HG03135 (cell line): ENCODE measurements around the gene MX2.

Source experiments
- ATAC-seq: cut with Tn5 transposase; IDR thresholded peaks from one replicate; pipeline ENCODE4 v1.9.1; 2021; ENCODE audit warnings: mild to moderate bottlenecking, moderate library complexity; ENCODE audit not compliant: unreplicated experiment

The MX2 gene

GRCh38 chr21:41378849-41379248, 17.0 kb downstream of the MX2 start:
- ATAC-seq: no peak

GRCh38 chr21:41379901-41380300, 18.1 kb downstream of the MX2 start:
- ATAC-seq: no peak

GRCh38 chr21:41381731-41382130, 19.9 kb downstream of the MX2 start:
- no peak for ATAC-seq

GRCh38 chr21:41387042-41387819, 25.4 kb downstream of the MX2 start:
- no peak for ATAC-seq

- ATAC-seq: no peak
Observed at GRCh38 chr21:41387824-41388223, 26.0 kb downstream of the MX2 start.

GRCh38 chr21:41388259-41388658, 26.4 kb downstream of the MX2 start:
- no peak for ATAC-seq

- no peak for ATAC-seq
Observed at GRCh38 chr21:41390043-41390639, 28.3 kb downstream of the MX2 start.

GRCh38 chr21:41393876-41394465, 32.1 kb downstream of the MX2 start:
- no peak for ATAC-seq

GRCh38 chr21:41396558-41397075, 34.8 kb downstream of the MX2 start:
- no peak for ATAC-seq

- ATAC-seq: no peak
Observed at GRCh38 chr21:41397471-41397891, 35.7 kb downstream of the MX2 start.

- no peak for ATAC-seq
Observed at GRCh38 chr21:41398251-41398650, 36.4 kb downstream of the MX2 start.

GRCh38 chr21:41398831-41399230, 37.0 kb downstream of the MX2 start:
- ATAC-seq: no peak

- no peak for ATAC-seq
Observed at GRCh38 chr21:41399246-41399800, 37.5 kb downstream of the MX2 start.

GRCh38 chr21:41402231-41402630, 40.4 kb downstream of the MX2 start:
- ATAC-seq: no peak

- no peak for ATAC-seq
Observed at GRCh38 chr21:41402796-41403195, 41.0 kb downstream of the MX2 start.

- no peak for ATAC-seq
Observed at GRCh38 chr21:41403331-41403730, 41.5 kb downstream of the MX2 start.

GRCh38 chr21:41403966-41404365, 42.1 kb downstream of the MX2 start:
- no peak for ATAC-seq

- no peak for ATAC-seq
Observed at GRCh38 chr21:41405321-41405720, 43.5 kb downstream of the MX2 start.

GRCh38 chr21:41406340-41406739, 44.5 kb downstream of the MX2 start:
- ATAC-seq: no peak

- no peak for ATAC-seq
Observed at GRCh38 chr21:41407541-41408460, 46.0 kb downstream of the MX2 start.

- ATAC-seq: no peak
Observed at GRCh38 chr21:41410361-41410760, 48.5 kb downstream of the MX2 start.
